Hematopoietic multipotent progenitor cell treated with erythropoietin and hydrocortisone succinate and interleukin-3 and kit ligand, for 6 days (in vitro differentiated cells): Measurements from ENCODE around the gene TNNT1.

Source experiments
- DNase-seq: peaks from one replicate; pipeline ENCODE4 v3.0.0-alpha.2; 2015

The TNNT1 gene

DNA sequence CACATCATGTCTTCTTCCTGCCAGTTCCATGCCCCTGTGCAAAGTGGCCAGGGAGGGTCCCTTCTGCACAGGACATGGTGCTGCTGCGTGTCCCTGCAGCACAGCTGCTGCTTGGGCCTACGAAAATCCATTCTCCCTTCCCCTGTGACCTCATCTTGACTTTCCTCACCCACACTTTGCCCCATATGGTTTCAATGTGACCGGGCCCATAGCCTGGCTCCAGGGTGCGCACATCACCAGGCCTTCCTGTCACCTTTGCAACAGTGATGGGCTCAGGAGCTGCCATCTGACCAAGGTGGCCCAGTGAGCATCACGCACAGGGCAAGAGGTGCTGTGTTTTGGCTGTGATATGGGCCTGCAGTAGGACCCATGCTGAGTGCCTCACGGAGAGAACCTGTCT lies 42.4 kb downstream of the TNNT1 start:
- DNase-seq: no peak

DNA sequence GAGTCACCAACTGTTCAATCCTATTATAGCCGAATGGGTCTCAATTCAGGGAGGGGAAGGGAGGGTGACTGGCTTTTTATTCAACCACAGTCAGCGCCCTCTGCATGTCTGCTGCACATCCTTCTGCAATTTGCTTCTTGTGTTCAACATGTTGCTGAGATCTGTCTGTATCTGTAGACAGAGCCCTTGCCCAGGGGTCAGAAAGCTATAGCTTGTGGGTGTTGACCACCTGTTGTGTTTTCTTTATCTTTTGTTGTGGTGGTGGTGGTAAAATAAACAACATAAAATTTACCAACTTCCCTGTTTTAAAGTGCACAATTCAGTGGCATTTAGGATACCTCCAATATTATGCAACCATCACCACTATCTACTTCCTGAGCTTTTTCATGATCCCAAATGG lies 43.8 kb downstream of the TNNT1 start:
- DNase-seq: no peak

DNA sequence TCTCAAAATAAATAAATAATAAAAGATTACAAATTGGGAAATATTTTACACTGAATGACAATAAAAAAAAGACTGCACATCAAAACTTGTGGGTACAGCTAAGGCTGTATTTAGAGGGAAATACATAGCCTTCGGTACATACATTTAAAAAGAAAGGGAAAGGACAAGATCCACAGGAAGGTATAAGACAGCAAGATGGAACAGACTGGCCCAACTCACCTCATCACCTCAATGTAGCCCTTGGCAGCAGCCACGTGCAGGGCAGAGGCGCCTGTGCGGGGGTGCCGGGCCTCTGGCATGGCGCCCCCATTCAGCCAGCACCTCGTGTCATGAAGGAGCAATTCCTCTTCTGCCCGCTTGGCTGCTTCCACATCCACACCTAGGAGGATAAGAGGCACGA lies 45.8 kb downstream of the TNNT1 start:
- no peak for DNase-seq

DNA sequence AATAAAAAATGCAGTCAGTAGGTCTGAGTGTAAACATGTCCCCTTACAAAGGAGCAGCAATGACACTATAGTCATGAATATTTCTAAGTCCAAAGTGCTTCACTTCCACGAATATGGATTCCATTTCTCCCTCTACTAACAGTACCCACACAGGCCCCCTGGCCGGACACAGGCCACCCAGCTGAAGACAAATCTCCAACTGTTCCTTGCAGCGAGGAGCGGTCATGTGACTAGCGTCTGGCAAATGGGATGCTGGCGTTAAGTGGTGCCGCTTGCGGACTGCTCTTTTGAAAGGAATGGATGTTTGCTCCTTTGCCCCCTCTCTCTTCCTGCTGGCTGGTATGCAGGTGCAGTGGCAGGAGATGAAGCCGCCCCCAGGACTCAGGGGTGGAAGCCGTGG lies 47.7 kb downstream of the TNNT1 start:
- no peak for DNase-seq

DNA sequence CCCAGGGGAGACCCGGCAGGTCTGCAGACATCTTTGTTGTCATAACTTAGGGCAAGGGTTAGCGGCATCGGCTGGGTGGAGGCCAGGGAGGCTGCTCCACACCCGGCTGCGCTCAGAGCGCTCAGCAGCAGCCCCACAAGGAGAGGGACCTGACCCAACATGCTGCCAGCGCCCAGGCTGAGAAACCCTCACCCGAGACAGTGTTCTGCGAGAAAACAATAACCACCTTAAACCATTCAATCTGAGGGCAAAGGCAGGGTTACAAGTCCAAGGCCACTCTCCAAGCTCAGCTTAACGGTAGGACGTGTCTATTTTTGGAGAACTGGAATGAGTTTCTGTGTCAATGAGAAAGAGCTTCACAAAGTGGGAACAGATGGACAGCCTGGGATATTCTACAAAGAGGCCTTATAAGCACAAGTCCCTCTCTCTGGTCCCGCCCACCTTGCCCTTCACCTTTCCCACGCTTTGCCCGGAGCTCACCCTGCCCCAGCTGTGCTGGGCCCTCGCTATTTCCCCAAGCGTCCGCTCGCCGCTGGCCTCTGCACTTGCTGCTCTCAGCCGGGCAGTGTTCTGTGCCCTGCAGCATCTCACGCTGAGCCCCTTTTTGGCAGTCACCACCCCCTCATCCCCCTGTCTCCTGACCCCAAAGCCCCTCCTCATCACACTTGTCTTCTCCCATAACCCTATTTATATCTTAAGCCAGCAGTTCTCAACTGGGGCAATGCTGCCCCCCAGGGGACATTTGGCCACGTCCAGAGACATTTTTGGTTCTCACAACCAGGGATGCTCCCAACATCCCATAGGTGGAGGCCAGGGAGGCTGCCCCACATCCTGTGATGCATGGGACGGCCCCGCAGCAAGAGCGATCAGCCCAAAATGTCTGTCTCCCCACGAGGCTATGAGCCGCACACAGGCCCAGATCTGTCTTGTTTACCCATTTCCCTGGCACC lies 49.2 kb downstream of the TNNT1 start:
- no peak for DNase-seq

DNA sequence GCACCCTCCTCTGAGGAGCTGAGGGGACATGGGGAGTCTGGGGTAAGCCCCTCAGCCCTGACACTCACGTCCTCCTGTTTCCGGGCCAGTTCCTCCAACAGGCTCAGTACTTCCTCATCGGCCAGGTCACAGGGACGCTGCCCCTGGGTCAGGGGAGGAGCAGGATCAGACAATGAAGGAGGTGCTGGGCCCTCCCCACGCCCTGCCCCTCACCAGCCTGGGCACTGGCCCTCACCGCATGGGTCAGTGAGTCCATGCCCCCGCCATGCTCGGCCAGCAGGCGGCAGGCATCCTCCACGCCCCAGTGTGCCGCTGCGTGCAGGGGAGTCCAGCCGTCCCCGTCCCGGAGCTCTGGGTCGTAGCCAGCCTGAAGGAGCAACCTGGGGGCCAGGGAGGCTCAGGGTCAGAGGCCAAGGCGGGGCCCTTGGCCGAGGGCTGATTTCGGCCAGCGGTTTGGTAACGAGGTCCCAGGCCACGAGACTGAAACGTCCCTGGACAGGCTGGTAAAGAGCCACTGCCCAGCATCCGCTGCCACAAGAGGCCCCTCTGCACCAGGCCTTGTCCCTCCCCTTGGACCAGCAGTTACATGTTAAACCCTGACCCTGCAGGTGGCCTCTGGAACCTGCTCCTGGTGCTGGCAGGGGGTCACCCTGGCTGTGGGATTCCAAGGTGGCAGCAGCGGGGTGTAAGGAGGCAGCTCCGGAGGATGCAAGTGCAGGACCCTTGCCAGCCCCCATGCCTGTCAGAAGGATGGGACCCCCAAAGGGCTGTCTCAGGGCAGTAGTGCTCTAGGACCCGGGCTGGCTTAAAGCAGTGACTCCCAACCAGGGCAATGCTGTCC lies 50.1 kb downstream of the TNNT1 start:
- DNase-seq: no peak

DNA sequence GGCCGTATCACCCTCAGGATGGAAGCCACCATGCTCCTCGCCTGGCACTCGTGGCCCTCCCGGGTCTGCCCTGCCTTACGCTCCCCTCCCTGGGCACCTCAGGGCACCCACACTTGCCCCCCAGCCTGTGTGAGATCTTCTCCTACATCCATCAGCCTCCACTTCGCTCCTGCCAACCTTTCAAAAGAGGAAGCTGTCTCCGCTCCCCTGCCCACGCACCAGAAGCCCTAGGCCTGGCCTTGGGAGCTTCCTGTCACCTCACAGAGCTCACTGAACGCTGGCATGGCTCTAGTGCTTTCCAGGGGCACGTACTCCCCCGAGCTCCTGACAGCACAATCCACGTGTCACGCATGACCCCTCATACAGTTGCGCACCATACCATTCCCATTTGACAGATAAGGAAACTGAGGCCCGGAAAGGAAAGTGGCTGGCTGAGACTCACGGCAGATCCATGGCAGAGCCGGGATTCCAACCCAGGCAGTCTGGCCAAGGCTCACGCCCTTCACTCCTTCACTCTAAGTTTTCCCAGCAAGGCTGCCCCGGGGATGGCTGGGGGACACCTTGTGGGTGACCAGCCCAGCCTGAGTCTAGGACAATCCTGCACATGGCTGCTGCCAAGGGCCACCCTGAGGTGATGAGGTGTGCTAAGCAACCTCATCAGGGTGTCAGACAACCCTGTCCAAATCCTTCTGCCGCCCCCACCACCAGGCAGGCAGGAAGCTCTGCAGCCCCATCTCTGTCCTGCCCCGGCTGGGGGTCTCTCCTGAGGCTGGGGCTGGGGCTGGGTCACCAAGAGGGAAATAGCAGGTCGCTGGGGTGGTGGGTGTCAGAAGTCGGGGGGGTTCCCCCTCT lies 50.9 kb downstream of the TNNT1 start:
- peak; percentile 54 for DNase-seq

DNA sequence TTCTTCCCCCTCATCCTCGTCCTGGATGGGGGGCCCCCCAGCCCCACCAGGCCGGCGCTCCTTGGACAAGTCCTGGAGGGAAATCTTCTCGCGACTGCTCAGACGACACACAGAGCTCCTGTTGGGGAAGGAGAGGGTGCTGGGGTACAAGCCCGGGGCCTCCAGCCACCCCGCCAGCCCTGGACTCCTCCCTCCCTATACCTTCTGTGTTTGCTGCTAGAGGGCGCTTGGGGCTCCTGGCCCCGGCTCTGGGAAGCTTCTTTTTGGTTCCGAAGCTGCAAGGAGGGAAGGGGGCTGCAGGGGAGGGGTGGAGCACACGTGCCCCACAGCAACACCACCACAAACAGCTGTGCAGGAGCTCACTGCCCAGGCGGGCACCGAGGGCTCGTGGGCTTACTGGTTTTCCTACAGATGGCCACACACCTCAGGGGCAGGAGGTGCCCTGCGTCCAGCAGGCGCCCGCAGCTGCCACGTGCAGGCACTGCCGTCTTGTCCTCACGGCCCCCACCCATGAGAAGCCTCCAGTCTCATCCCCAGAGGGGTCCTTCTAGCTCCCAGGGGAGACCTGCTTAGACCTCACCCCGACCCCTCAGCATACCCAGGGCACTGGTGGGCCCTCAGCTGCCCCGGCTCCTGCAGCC lies 52.8 kb downstream of the TNNT1 start:
- DNase-seq: no peak

DNA sequence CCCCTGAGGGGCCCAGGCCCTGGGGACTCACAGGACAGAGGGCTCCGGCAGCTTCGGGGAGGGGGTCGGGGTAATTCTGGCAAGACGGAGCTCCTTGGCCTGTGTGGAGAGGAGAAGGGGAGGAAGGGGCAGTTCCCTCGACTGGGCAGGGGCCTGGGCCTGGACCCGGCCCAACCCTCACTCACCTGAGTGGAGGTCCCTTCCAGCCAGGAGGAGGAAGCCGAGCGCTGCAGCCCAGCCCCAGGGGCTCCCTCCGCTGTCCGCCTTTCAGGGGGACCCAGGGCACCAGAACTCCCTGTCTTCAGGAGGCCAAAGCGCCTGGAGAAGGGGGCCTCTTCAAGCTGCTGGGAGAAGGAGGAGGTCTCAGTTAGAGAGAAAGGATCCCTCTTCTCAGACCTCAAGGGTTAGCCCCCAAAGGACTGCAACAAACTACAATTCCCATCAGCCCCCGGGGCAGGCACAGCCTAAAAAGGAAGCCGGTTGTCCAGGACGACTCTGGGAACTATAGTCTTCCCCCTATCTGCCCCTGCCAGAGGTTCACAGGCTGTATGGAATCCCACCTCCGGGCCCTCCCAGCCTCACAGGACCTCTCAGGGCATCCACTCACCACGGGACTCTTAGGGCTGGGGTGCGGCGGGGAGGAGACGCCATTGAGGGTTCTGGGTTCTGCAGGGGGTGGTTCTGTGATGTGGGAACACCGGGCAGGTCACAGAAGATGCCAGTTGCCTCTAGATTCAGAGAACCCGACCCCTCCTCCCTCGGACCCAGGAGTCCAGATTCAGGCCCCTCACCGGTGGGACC lies 53.5 kb downstream of the TNNT1 start:
- peak; percentile 41 for DNase-seq

DNA sequence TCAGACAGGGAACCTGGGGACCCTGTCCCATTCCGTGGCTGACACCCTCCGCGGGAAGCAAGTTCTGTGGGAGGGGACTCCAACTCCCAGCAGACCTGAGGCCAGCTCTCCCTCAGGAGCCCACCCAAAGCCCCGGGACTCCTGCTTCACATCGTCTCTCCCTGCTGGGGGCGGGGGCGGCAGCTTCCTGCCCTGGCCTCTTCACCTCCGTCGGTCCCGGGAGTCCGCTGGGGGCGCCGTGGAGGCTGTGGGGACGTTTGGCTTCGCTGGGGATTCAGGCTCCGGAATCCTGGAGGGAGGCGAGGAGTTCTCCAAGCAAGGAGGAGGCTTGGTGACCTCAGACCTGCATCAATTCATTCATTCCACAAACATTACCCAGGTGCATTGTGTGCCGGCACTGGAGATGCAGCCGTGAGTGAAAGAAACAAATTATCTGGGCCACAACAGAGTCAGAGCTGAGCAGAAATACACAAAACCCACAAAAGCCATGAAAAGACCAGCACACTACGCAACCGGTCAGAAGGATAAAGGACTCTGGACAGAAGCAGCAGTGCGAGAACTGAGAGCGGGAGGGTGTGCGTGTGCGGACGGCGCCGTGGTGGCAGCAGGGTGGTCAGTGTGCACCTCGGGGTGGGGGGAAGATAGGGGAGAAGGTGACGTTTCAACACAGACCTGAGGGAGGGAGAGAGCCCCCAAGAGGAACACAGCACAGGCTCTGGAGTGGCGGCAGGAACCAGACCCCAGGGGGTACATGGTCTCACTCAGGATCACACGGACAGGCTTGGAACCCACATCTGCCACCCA lies 54.3 kb downstream of the TNNT1 start:
- DNase-seq: no peak

DNA sequence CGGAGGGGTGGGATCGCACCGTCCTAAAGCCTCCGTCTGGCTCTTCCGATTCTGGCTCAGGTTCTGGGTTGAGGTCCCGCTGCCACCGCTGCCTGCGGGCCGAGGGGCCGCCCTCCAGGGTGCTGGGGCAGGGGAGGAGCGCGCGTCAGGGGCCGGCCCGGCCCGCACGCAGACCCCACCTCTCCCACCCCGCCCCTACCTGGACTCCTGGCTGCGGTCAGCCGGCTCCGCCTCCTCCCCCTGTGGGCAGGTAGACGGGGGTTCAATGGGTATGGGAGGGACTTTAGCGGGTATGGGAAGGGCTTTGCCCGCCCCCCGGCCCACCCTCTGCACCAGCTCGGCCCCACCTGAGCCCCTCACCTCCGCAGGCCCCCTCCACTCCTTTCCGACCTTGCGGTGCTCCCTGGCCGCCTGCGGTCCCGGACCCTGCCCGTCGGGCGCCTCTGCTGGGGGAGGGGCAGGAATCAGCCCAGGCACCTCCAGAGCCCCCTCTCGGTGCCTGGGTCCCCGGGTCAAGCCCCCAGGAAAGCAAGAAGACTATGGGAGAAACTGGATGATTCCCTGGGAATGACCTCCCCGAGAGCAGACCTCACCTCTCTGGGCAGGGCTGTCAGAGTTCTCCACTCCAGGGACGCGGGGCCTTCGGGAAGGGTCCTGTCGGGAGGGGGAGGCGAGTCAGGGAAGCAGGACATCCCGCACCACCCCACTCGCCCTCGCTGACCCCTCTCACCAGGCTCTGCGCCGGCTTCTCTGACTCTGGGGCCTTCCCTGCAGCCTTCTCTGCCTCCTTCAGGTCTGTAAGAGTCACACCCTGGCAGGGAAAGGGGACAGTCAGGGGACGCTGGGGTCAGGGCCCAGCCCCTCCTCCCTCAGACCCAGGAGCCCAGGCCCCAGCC lies 56.3 kb downstream of the TNNT1 start:
- DNase-seq: no peak

DNA sequence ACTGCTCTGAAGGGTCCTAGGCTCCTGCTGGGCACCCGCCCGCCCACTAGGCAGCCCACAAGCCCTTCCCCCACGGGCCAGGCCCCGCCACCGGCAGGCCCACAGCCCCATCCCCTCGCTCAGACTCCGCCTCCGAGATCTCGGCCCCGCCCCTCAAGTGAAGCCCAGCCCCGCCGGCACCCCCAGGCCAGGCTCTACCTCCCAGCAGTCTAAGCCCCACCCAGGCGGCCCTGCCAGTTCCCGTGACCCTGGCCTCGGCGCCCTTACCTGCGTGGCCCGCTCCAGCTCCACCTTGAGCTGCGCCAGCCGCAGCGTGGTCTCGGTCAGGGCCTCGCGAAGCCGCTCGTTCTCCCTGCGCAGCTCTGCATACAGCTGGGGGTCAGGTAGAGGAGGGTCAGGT lies 57.1 kb downstream of the TNNT1 start:
- no peak for DNase-seq

DNA sequence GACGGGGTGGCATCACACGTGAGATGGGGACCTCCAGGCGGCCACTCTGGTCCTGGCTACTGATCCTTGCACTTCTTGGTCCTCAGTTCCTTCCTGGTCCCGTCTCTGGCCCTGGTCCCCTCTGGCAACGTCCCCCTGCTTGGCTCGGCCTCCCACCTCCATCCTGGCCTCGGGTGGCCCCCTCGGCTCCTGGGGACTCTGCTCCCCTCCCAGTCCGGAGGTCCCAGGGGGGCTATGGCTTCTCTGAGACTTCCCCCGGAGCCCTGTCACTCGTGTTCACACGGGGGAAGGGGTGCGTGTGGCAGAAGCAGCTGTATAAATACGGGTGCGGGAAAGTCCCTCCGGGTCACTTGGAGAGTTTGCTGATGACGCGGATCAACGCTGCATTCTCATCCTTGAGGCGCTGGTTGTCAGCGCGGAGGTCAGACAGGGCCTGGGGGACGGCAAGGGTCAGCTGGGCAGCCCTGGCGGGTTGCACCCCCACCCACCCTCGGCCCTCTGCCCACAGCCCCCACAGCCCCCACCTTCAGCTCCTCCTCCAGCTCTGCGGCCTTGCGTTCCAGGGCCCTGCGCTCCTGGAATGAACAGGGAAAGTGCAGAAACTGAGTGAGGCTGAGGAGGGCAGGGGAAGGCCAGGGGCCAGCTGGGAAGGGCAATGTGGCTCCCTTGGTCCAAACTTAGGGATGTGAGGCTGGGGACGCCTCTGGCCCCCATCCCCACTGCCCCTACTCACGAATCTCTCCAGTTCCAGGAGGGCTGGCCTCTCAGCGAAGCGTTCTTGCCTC lies 57.7 kb downstream of the TNNT1 start:
- no peak for DNase-seq

DNA sequence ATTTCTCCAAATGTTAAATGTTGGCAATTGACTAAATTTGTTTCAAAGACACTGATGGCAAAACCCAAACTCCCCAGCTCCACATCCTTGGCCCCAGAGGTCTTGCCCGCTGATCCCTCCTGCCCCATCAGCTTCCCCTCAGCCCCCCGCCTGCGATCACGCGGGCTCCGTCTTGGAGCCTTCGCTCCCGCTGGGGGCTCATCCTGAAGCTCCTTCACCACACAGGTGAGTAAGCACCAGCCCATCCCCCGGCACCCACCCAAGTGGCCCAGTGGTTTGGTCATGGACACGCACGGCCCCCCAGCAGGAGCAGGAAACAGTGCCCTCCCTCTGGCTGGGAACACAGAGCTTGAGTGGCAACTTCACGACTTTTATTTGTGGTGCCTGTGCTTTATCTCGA lies 58.4 kb downstream of the TNNT1 start:
- DNase-seq: no peak

DNA sequence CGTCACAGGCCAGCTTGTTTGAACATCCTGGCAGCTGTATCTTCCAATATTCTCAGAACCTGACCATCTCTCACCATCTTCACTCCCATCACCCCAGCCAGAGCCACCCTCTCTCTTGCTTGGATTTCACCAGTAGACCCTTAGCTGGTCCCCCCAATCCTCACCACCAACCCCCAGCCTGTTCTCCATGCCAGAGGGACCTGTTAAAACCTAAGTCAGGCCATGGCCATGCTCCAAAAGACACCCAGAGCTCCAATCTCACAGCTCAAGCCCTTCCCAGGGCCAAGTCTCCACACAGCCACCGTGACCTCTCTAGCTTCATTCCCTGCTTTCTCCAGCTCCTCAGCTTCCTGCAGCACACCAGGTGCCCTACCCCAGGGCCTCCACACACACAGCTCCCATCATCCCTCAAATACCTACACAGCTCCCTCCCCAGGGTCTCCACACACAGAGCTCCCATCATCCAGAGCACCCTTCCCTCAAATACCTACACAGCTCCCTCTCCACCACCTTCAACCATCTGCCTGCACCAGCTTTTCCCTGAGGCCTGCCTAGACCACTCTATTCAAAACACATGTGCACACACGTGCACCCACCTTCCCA lies 59.6 kb downstream of the TNNT1 start:
- no peak for DNase-seq

DNA sequence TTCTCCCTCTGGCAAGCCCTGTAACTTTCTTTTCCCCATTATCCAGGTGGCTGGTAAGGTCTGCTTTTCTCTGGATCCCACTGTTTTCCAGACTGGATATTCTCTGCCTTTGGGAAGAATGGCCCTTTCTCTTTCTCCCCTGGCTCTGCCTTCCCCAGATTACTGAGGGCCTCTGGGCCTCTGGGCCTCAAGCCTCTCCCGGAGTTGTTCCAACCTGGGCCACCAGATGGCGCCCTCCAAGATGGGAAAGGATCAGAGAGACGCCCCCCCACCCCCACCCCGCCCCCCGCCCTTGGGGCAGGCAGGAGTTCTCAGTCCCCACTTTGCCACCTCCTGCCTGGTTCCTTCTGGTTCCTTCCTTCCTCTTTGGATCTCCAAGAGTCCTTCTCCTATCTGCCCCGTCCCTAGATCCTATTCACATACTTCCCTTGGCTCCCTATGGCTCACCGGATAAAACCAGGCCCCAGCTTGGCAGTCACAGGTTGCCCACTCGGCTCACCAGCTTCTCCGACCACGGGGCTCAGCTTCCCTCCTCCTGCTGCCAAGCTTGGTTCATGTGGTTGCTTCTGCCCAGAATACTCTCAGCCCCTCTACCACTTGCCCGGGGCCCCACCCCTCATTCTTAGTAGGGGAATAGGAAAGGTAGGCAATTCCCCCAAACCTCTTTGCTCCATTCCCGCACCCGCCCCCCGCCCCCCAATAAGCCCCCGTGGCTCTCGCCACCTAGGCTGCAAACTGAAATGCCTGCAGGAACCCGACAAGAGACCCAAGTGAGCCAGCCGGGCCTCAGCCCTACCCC lies 60.3 kb downstream of the TNNT1 start:
- DNase-seq: peak; percentile 83

DNA sequence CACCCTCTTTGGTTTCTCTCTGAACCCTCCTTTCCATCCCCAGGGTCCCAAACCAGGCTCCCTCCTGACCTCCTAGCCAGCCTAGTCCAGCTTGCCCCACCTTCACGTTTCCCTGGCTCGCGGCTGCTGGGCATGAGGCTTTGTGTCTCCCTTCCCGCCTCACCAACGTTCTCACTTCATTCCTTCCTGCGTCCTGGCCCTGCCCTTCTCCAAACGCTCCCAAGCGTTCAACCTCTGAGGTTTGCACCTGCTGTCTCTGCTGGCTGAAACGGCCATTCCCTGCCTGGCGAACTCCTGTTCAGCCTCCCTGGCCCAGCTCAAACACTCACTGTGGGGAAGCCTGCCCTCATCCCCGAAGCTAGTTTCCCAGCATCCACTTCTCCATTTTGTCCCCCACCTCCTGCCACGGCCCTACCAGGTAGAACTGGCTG lies 61.0 kb downstream of the TNNT1 start:
- DNase-seq: no peak

DNA sequence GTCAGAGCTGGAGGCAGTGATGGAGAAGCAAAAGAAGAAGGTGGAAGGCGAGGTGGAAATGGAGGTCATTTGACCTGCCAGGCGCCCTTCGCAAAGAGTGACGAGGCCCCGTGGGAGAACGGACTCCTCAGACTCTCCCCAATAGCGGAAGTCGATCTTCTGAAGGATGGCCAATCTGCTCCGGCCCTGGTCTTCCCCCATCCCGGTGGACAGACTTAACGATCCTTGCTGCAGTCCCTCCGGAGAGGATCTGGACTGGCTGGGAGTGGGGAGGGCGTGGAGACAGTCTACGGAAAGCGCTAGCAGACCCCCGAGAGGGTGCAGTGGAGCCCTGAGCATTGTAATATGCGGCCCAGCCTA lies 61.5 kb downstream of the TNNT1 start:
- DNase-seq: no peak
